Upper lobe of left lung (tissue), 6 donors: Measurements from ENCODE around the gene DNAJB1. TPM values are rescaled to one million over a fixed set of nuclear protein-coding genes. Genes with fewer than 3 reads are reported as not detected.
A peak's percentile ranks its signal among the peaks of the same experiment; 100 is the strongest.

ENCODE experiments used
- ATAC-seq, 2 donors: fragments of 200-7000 bp; cut with Tn5 transposase; one replicate each; pipeline ENCODE4 v1.9.1; 2022; ENCODE audit warnings: mild to moderate bottlenecking in 2 of 2, moderate library complexity in 2 of 2; ENCODE audit not compliant: low FRiP score in 2 of 2
- DNase-seq, 2 donors: peaks; one replicate each; pipeline ENCODE4 v3.0.0-alpha.2; 2019 to 2020
- H3K27ac ChIP-seq, 4 donors: fragments of 200-600 bp; sonication (generic); one replicate each; pipeline ENCODE4 v1.5.1; 2016 to 2019
- H3K27me3 ChIP-seq, 4 donors: fragments of 200-600 bp; sonication (generic); one replicate each; pipeline ENCODE4 v1.5.1; 2017 to 2019
- H3K36me3 ChIP-seq, 4 donors: fragments of 200-600 bp; sonication (generic); one replicate each; pipeline ENCODE4 v1.5.1; 2016 to 2019
- H3K4me1 ChIP-seq, 4 donors: fragments of 200-600 bp; sonication (generic); one replicate each; pipeline ENCODE4 v1.5.1; 2018 to 2019
- H3K4me3 ChIP-seq, 4 donors: fragments of 200-600 bp; sonication (generic); one replicate each; pipeline ENCODE4 v1.5.1; 2017 to 2019; ENCODE audit warnings: mild to moderate bottlenecking in 2 of 4, moderate library complexity in 1 of 4
- H3K9me3 ChIP-seq, 4 donors: fragments of 200-600 bp; sonication (generic); one replicate each; pipeline ENCODE4 v1.5.1; 2018 to 2019
- CTCF ChIP-seq, 6 experiments: fragments of 450-650 bp in 4 of 6; fragments of 200-600 bp in 2 of 6; sonication (generic) in 2 of 6; IDR thresholded peaks; one replicate each; pipeline ENCODE4 v1.5.1; 2016 to 2019; ENCODE audit warnings: antibody characterized with exemption in 6 of 6
- EP300 ChIP-seq, 4 donors: sonication (generic); formaldehyde crosslinking; IDR thresholded peaks; one replicate each; pipeline ENCODE4 v1.5.1; 2017; ENCODE audit warnings: antibody characterized with exemption in 4 of 4, control low read depth in 2 of 4
- POLR2A ChIP-seq, 4 donors: fragments of 450-650 bp; IDR thresholded peaks; one replicate each; pipeline ENCODE4 v1.5.1; 2016 to 2017; ENCODE audit warnings: antibody characterized with exemption in 4 of 4, mild to moderate bottlenecking in 2 of 4
- POLR2AphosphoS5 ChIP-seq, 2 donors: sonication (generic); formaldehyde crosslinking; IDR thresholded peaks; one replicate each; pipeline ENCODE4 v1.5.1; 2017; ENCODE audit warnings: antibody characterized with exemption in 2 of 2
- WGBS, 2 donors: methylation state at CpG; one replicate each; pipeline ENCODE4 v1.1.5; 2017 to 2018; 5-methylcytosine and 5-hydroxymethylcytosine counted together
- small RNA-seq, 4 donors: library from RNA; depleted of rRNA; stranded (forward); fragments of <200 nt; gene quantifications; one replicate each; pipeline ENCODE3, GENCODE V24; 2016
- total RNA-seq, 6 donors: library from RNA; depleted of rRNA in 4 of 6; stranded (reverse); fragments of >200 nt in 4 of 6; gene quantifications; one replicate each; pipeline versions ENCODE4 v1.1.0 to v1.2.1, GENCODE V29; 2016 to 2021
- donor health status: DM: no; HTN: no; CAD: no; lungs with moderate emphysema.
- donor health status: DM: no; HTN: yes; CAD: no; lungs with severe emphysema.

The DNAJB1 gene
- total RNA-seq, 6 donors from 2014 or later: 33.5 to 137 (median 101) TPM

GRCh38 chr19:14470031-14470876 is 47.9 kb downstream of the DNAJB1 start:
- WGBS, 2 donors: 78 to 87% methylated on average over 21 to 25 of the region's 32 CpGs
- H3K4me3 ChIP-seq: no peak overlapping the region
- ATAC-seq (peak in 1 of 2 donors; percentile 19), DNase-seq (no peak)
- no peak overlapping the region for H3K27ac ChIP-seq
- peaks cover 28 to 37% (median 34%) of the 10 kb centered on the region in 4 donors for H3K4me1 ChIP-seq
- H3K27me3 ChIP-seq: peaks cover 0 to 22% (median 7%) of the 10 kb centered on the region in 4 donors
- no peak for TF ChIP-seq POLR2AphosphoS5 (IDR thresholded peaks at IDR 0.05)
- TF ChIP-seq POLR2A (IDR thresholded peaks at IDR 0.05): no peak
- TF ChIP-seq CTCF (IDR thresholded peaks at IDR 0.05): no peak
- no peak for TF ChIP-seq EP300 (IDR thresholded peaks at IDR 0.05)
- H3K9me3 ChIP-seq: no peaks in the 10 kb centered on the region
- peaks cover 31 to 64% (median 60%) of the 10 kb centered on the region in 4 donors for H3K36me3 ChIP-seq

- TF ChIP-seq POLR2A (IDR thresholded peaks at IDR 0.05) (no peak), POLR2AphosphoS5 (IDR thresholded peaks at IDR 0.05) (no peak), CTCF (IDR thresholded peaks at IDR 0.05) (no peak), EP300 (IDR thresholded peaks at IDR 0.05) (no peak)
- Histone ChIP-seq H3K27ac (no peak overlapping the region), H3K4me1 (peaks cover 10 to 13% (median 11%) of the 10 kb centered on the region in 4 donors), H3K36me3 (peaks cover 43 to 89% (median 81%) of the 10 kb centered on the region in 4 donors), H3K4me3 (no peak overlapping the region), H3K9me3 (no peaks in the 10 kb centered on the region), H3K27me3 (peaks cover 0 to 6% (median 2%) of the 10 kb centered on the region in 4 donors)
- 74 to 90% methylated on average over 2 to 9 of the region's 9 CpGs for WGBS, 2 donors
- ATAC-seq: no peak
- DNase-seq: no peak
These were observed 50.4 kb downstream of the DNAJB1 start for GRCh38 chr19:14467816-14468215.

- Histone ChIP-seq H3K4me1 (peaks cover 6 to 8% (median 7%) of the 10 kb centered on the region in 4 donors), H3K27me3 (peaks cover 0 to 2% (median 0%) of the 10 kb centered on the region in 4 donors), H3K9me3 (no peaks in the 10 kb centered on the region), H3K36me3 (peaks cover 44 to 92% (median 85%) of the 10 kb centered on the region in 4 donors), H3K27ac (no peak overlapping the region), H3K4me3 (no peak overlapping the region)
- DNase-seq (no peak), ATAC-seq (no peak)
- 87 to 88% methylated on average over 7 to 12 of the region's 12 CpGs for WGBS, 2 donors
- TF ChIP-seq POLR2AphosphoS5 (IDR thresholded peaks at IDR 0.05) (no peak), POLR2A (IDR thresholded peaks at IDR 0.05) (no peak), EP300 (IDR thresholded peaks at IDR 0.05) (no peak), CTCF (IDR thresholded peaks at IDR 0.05) (no peak)
These were observed 50.8 kb downstream of the DNAJB1 start for GRCh38 chr19:14467391-14467790.

Small RNA genes within 50 kb of the gene (small RNA-seq; reads per million reads assigned to genes)
- gene SNRPGP15: 0 reads per million in 4 donors

Other genes starting within 250 kb of the DNAJB1 start
- gene ADGRE5, start 137.0 kb downstream of the DNAJB1 start, total RNA-seq: 100 to 1,000 TPM; 123 to 259 (median 227) TPM
- 100 to 1,000 TPM in 2 of 6 donors, 10 to 100 TPM in 4; 47.6 to 189 (median 86.0) TPM for gene DDX39A, start 99.1 kb downstream of the DNAJB1 start, total RNA-seq
- 100 to 1,000 TPM in 5 of 6 donors, 10 to 100 TPM in 1; 95.2 to 278 (median 200) TPM for gene PKN1, start 85.1 kb downstream of the DNAJB1 start, total RNA-seq
- gene PTGER1, start 43.0 kb downstream of the DNAJB1 start, total RNA-seq: 1 to 10 TPM in 2 of 6 donors, under 1 TPM in 1, not detected in 3; 0.59 to 3.9 (median 1.7) TPM
- gene GIPC1, start 22.3 kb downstream of the DNAJB1 start, total RNA-seq: 100 to 1,000 TPM; 103 to 283 (median 152) TPM
- 100 to 1,000 TPM in 2 of 6 donors, 10 to 100 TPM in 4; 54.0 to 124 (median 80.6) TPM for gene TECR, start 11.2 kb upstream of the DNAJB1 start, total RNA-seq
- gene NDUFB7, start 53.7 kb upstream of the DNAJB1 start, total RNA-seq: 100 to 1,000 TPM; 124 to 350 (median 171) TPM
- gene CLEC17A, start 64.7 kb upstream of the DNAJB1 start, total RNA-seq: not detected
- gene ADGRE3, start 156.4 kb upstream of the DNAJB1 start, total RNA-seq: 1 to 10 TPM in 4 of 6 donors, under 1 TPM in 1, not detected in 1; 0.76 to 9.6 (median 2.4) TPM
- gene ZNF333, start 171.7 kb upstream of the DNAJB1 start, total RNA-seq: 10 to 100 TPM; 16.1 to 35.6 (median 20.0) TPM